HEK293 (cell line): ENCODE results near the gene RUVBL1.

Experiments used
- CTCF ChIP-seq: fragments of 450-650 bp; formaldehyde crosslinking; IDR thresholded peaks from 2 replicates; pipeline ENCODE4 v1.5.1; 2016; ENCODE audit warnings: missing biosample characterization, missing genetic modification characterization
- KLF16 ChIP-seq: fragments of 450-650 bp; formaldehyde crosslinking; IDR thresholded peaks from 2 replicates; pipeline ENCODE4 v1.5.1; 2017; ENCODE audit warnings: missing biosample characterization, missing genetic modification characterization
- PATZ1 ChIP-seq: fragments of 450-650 bp; formaldehyde crosslinking; IDR thresholded peaks from 2 replicates; pipeline ENCODE4 v1.5.1; 2016; ENCODE audit warnings: missing biosample characterization, missing genetic modification characterization
- SALL2 ChIP-seq: fragments of 450-650 bp; formaldehyde crosslinking; IDR thresholded peaks from 2 replicates; pipeline ENCODE4 v1.5.0; 2017; ENCODE audit warnings: missing biosample characterization, mild to moderate bottlenecking, missing genetic modification characterization, borderline replicate concordance
- TSHZ1 ChIP-seq: fragments of 450-650 bp; formaldehyde crosslinking; IDR thresholded peaks from 2 replicates; pipeline ENCODE4 v1.5.1; 2016; ENCODE audit warnings: missing biosample characterization, missing genetic modification characterization, borderline replicate concordance
- YY1 ChIP-seq: fragments of 450-650 bp; formaldehyde crosslinking; IDR thresholded peaks from 2 replicates; pipeline ENCODE4 v1.5.1; 2018; ENCODE audit warnings: missing biosample characterization, missing genetic modification characterization
- ZBTB8A ChIP-seq: fragments of 450-650 bp; formaldehyde crosslinking; IDR thresholded peaks from 2 replicates; pipeline ENCODE4 v1.5.1; 2016; ENCODE audit warnings: missing biosample characterization, missing genetic modification characterization
- ZNF18 ChIP-seq: fragments of 450-650 bp; formaldehyde crosslinking; IDR thresholded peaks from 2 replicates; pipeline ENCODE4 v1.5.1; 2016; ENCODE audit warnings: missing biosample characterization, missing genetic modification characterization
- ZNF704 ChIP-seq: fragments of 450-650 bp; formaldehyde crosslinking; IDR thresholded peaks from 2 replicates; pipeline ENCODE4 v1.5.1; 2016; ENCODE audit warnings: missing biosample characterization, missing genetic modification characterization
- ZNF830 ChIP-seq: fragments of 450-650 bp; IDR thresholded peaks from 2 replicates; pipeline ENCODE4 v1.5.0; 2018; ENCODE audit warnings: missing biosample characterization, missing genetic modification characterization, low read depth, mild to moderate bottlenecking, moderate library complexity

- TF ChIP-seq PATZ1 (tag by site-specific recombination), result no peak
- no peak for TF ChIP-seq CTCF (tag by site-specific recombination)
- no peak for TF ChIP-seq ZNF704 (tag by site-specific recombination)
- TF ChIP-seq TSHZ1 (tag by site-specific recombination), result no peak
- TF ChIP-seq SALL2 (tag by site-specific recombination), result no peak
- no peak for TF ChIP-seq YY1 (tag by site-specific recombination)
- no peak for TF ChIP-seq KLF16 (tag by site-specific recombination)
- TF ChIP-seq ZNF830 (tag by site-specific recombination), result no peak
- no peak for TF ChIP-seq ZNF18 (tag by site-specific recombination)
- TF ChIP-seq ZBTB8A (tag by site-specific recombination), result no peak
These were observed 21.7 kb upstream of the RUVBL1 start for GRCh38 chr3:128145279-128145678.
